ENCODE results near the gene EVI5. TPM values are rescaled to one million over a fixed set of nuclear protein-coding genes. Genes with fewer than 3 reads are reported as not detected.
"Not testable (repeated sequence)": the region's sequence is repeated elsewhere in the genome, so short reads cannot be mapped to it uniquely, and the experiment has no call there.

Gene EVI5
- total and polyA plus RNA-seq, 2 donors, result 8.2 to 104 TPM

DNA sequence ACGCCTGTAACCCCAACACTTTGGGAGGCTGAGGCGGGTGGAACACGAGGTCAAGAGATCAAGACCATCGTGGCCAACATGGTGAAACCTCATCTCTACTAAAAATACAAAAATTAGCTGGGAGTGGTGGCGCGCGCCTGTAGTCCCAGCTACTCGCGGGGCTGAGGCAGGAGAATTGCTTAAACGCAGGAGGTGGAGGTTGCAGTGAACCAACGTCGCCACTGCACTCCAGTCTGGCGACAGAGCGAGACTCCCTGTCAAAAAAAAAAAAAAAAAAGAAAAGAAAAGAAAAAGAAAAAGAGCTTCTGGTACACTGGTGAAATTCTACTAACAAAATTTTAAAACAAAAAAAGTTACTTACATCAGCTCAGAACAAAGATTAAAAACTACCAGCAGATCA is 1.4 kb downstream of the EVI5 start:
- 51% methylated on average over 14 of the region's 14 CpGs for WGBS
- H3K4me3 ChIP-seq (ENCODE audit: low read depth, low read length); DNase-seq (ENCODE audit: extremely low spot score); H3K36me3 ChIP-seq (ENCODE audit: insufficient read depth); H3K4me1 ChIP-seq (ENCODE audit: insufficient read depth); H3K27ac ChIP-seq (ENCODE audit: low read depth): not testable (repeated sequence)

DNA sequence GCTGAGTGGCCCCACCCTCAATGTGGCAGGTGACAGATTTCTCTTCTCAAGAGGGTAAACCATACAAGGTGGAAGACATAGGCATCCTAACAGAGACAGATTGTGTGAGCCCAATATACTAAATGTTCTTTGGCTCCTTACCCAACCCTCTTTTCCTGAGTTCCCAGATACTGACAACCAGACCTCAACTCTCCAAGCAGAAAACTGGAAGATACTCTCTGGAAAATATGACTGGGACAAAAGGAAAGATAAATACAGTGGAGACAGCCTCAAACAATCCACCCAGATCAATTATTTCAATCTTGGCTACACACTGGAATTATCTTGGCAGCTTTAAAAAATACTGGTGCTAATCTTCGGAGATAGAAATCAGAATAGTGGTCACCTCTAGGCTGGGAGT is 6.5 kb downstream of the EVI5 start:
- 69% methylated on average over 1 of the region's 1 CpG for WGBS
- no peak overlapping the region for H3K4me3 ChIP-seq (ENCODE audit: low read depth, low read length)
- no peaks in the 10 kb centered on the region for H3K36me3 ChIP-seq (ENCODE audit: insufficient read depth)
- no peak overlapping the region for H3K27ac ChIP-seq (ENCODE audit: low read depth)
- DNase-seq (ENCODE audit: extremely low spot score), result no peak
- H3K4me1 ChIP-seq (ENCODE audit: insufficient read depth), result no peaks in the 10 kb centered on the region

DNA sequence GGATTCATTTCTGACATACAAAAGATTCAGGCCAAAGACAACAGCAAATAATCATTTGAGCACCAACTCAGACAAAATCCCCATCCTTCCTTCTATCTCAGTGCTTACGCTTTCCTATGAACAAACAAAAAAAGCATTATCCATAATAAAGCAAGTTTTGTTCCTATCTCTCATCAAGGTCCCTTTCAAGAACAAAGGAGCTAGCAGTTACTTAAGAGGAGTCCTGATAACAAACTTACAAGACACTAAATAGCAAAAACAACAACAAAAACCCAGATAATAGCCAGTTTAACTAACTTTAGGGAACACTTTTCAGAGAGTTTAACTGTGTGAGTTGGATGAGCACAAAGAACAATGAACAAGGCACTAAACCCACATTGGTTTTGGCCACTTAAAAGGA is 10.5 kb downstream of the EVI5 start:
- Histone ChIP-seq H3K36me3 (ENCODE audit: insufficient read depth) (no peaks in the 10 kb centered on the region), H3K4me3 (ENCODE audit: low read depth, low read length) (no peak overlapping the region), H3K27ac (ENCODE audit: low read depth) (no peak overlapping the region), H3K4me1 (ENCODE audit: insufficient read depth) (no peaks in the 10 kb centered on the region)
- WGBS, result 88% methylated on average over 1 of the region's 1 CpG
- DNase-seq (ENCODE audit: extremely low spot score), result no peak

DNA sequence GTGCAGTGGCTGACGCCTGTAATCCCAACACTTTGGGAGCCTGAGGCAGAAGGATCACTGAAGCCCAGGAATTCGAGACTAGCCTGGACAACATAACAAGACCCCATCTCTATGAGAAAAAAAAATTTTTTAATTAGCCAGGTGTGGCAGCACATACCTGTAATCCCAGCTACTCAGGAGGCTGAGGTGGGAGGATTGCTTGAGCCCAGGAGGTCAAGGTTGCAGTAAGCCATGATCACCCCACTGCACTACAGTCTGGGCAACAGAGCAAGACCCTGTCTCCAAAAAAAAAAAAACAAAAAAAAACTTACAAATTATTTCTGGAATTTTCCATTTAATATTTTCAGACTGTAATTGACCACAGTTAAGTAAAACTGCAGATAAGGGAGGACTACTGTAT is 11.2 kb downstream of the EVI5 start:
- not testable (repeated sequence) for H3K4me3 ChIP-seq (ENCODE audit: low read depth, low read length); H3K4me1 ChIP-seq (ENCODE audit: insufficient read depth); H3K27ac ChIP-seq (ENCODE audit: low read depth); DNase-seq (ENCODE audit: extremely low spot score); H3K36me3 ChIP-seq (ENCODE audit: insufficient read depth)
- 95% methylated on average over 2 of the region's 2 CpGs for WGBS

DNA sequence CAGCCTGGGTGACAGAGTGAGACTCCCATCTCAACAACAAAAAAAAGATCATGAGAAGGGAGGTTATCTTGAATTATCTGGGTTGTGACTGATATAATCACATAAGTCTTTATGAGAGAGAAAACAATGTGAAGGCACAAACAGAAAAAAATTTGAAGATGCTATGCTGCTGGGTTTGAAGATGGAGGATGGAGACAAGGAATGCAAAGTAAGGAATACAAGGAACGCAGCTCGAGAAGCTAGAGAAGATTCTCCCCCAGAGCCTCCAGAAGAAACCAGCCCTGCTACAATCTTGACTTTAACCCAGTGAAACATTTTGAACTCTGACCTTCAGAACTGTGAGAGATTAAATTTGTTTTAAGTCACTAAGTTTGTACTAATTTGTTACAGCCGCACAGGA is 15.1 kb downstream of the EVI5 start:
- Histone ChIP-seq H3K36me3 (ENCODE audit: insufficient read depth) (no peaks in the 10 kb centered on the region), H3K27ac (ENCODE audit: low read depth) (no peak overlapping the region), H3K4me1 (ENCODE audit: insufficient read depth) (no peaks in the 10 kb centered on the region), H3K4me3 (ENCODE audit: low read depth, low read length) (no peak overlapping the region)
- DNase-seq (ENCODE audit: extremely low spot score), result no peak
- 91% methylated on average over 3 of the region's 3 CpGs for WGBS

DNA sequence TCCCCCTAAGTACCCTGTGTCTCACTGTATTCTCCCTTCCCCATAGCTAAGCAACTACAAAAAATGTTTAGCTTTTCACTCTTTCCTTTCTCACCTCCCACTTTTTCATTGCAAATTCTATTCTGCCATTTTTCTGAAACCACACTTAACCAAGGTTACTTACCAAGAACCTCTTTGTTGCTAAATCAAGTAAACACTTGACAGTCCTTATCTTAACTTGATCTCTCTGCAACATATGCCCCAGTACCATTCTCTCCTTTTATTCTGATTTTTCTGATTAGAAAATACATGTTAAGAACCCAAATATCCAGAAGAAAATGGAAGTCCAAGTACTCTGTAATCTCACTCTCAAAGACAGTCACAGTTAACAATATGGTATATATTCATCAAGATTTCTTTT is 16.0 kb downstream of the EVI5 start:
- no peak overlapping the region for H3K27ac ChIP-seq (ENCODE audit: low read depth)
- H3K4me3 ChIP-seq (ENCODE audit: low read depth, low read length), result no peak overlapping the region
- H3K4me1 ChIP-seq (ENCODE audit: insufficient read depth), result no peaks in the 10 kb centered on the region
- no peak for DNase-seq (ENCODE audit: extremely low spot score)
- H3K36me3 ChIP-seq (ENCODE audit: insufficient read depth), result no peaks in the 10 kb centered on the region

DNA sequence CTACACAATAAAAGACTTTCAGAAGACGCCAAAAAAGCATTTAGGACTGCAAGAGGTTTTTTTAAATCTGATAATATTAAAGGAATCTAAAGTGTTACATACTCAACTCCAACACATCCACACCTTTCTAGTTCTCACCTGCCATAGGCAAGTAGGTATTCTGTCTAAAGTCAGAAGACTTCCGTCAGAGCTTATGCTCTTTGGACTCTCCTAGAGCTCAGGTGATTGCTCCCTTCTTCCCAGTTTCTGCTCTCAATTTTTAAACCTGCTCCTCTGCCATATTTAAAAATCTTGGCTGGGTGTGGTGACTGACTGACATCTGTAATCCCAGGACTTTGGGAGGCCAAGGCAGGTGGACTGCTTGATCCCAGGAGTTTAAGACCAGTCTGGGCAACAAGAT is 16.6 kb downstream of the EVI5 start:
- H3K4me1 ChIP-seq (ENCODE audit: insufficient read depth), result no peaks in the 10 kb centered on the region
- no peak for DNase-seq (ENCODE audit: extremely low spot score)
- no peak overlapping the region for H3K4me3 ChIP-seq (ENCODE audit: low read depth, low read length)
- no peak overlapping the region for H3K27ac ChIP-seq (ENCODE audit: low read depth)
- no peaks in the 10 kb centered on the region for H3K36me3 ChIP-seq (ENCODE audit: insufficient read depth)
- WGBS, result 96% methylated on average over 2 of the region's 2 CpGs

DNA sequence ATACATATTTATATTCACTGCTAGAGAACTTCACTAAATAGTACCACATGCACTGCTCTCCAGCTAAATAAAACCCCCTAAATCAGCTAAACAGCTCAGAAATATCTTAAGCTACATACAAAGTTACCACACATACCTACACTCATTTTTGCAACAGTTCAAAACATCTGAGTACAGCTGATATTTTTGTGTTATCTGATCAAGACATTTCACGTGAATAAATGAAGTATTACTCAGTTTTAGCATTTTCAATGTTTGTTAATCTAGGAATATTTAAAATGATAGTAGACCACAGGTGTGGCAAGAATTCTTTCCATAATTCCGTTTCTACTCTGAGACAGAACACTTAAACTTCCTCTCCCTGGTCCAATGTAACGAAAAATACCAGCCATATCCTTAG is 20.8 kb downstream of the EVI5 start:
- WGBS, result 67% methylated on average over 3 of the region's 3 CpGs
- no peak for DNase-seq (ENCODE audit: extremely low spot score)
- Histone ChIP-seq H3K27ac (ENCODE audit: low read depth) (no peak overlapping the region), H3K4me3 (ENCODE audit: low read depth, low read length) (no peak overlapping the region), H3K4me1 (ENCODE audit: insufficient read depth) (no peaks in the 10 kb centered on the region), H3K36me3 (ENCODE audit: insufficient read depth) (no peaks in the 10 kb centered on the region)

DNA sequence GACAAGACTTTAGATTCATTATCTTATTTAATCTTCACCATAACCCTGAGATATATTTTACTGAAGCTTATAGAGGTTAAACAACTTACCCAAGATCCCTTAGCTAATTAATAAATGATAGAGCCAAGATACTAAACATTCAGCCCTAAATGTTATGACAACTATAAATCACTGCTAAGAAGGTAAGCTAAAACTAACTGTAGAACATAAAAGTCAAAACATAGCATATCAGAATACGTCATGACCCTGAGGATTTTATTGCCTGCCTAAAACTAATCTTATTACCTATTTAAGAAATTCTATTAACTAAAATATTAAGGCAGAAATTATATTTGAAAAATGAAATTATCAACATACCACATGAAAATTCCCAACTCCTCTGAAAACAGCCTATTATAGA is 22.6 kb downstream of the EVI5 start:
- no peak overlapping the region for H3K27ac ChIP-seq (ENCODE audit: low read depth)
- H3K4me1 ChIP-seq (ENCODE audit: insufficient read depth), result no peaks in the 10 kb centered on the region
- no peak for DNase-seq (ENCODE audit: extremely low spot score)
- 68% methylated on average over 1 of the region's 1 CpG for WGBS
- no peak overlapping the region for H3K4me3 ChIP-seq (ENCODE audit: low read depth, low read length)
- no peaks in the 10 kb centered on the region for H3K36me3 ChIP-seq (ENCODE audit: insufficient read depth)

DNA sequence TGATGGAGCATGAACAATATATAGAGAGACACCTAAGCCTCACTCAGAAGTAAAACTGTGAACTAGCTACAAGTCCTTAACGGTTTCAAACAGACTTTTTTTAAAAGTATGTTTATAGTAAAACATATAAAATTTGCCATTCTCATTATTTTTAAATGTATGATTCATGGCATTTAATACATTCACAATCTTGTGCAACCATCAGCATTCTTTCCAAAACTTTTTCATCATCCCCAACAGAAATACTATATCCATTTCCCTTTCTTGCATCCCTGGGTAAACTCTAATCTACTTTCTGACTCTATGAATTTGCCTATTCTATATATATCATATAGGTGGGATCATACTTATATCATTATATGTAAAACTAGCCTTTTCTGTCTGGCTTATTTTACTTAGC is 25.5 kb downstream of the EVI5 start:
- DNase-seq (ENCODE audit: extremely low spot score), result no peak
- H3K27ac ChIP-seq (ENCODE audit: low read depth), result no peak overlapping the region
- 76% methylated on average over 1 of the region's 1 CpG for WGBS

DNA sequence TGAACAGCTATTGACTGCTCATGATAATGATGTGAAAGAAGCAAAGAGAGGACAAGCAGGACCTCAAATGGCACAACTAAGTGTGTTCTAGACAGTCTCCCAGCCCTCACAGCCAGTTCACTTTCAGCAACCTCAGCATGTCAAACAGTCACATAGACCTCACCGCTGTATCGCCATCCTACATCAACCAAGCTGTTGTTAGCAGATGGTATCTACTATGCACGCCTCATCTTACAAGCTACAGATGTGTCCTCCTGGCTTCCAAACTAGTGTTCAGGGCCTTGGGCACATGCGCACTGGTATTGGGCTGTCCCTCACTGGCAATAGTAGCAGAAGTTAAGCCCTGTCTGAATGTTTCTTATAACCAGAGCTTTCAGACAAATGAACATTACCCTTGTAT is 28.4 kb downstream of the EVI5 start:
- WGBS, result 70% methylated on average over 4 of the region's 4 CpGs
- Histone ChIP-seq H3K36me3 (ENCODE audit: insufficient read depth) (no peaks in the 10 kb centered on the region), H3K27ac (ENCODE audit: low read depth) (no peak overlapping the region), H3K4me1 (ENCODE audit: insufficient read depth) (no peaks in the 10 kb centered on the region), H3K4me3 (ENCODE audit: low read depth, low read length) (no peak overlapping the region)
- no peak for DNase-seq (ENCODE audit: extremely low spot score)

More for the DNA sequence above, 25.5 kb downstream of the EVI5 start:
- Histone ChIP-seq H3K4me3 (ENCODE audit: low read depth, low read length) (no peak overlapping the region), H3K36me3 (ENCODE audit: insufficient read depth) (no peaks in the 10 kb centered on the region), H3K4me1 (ENCODE audit: insufficient read depth) (no peaks in the 10 kb centered on the region)

DNA sequence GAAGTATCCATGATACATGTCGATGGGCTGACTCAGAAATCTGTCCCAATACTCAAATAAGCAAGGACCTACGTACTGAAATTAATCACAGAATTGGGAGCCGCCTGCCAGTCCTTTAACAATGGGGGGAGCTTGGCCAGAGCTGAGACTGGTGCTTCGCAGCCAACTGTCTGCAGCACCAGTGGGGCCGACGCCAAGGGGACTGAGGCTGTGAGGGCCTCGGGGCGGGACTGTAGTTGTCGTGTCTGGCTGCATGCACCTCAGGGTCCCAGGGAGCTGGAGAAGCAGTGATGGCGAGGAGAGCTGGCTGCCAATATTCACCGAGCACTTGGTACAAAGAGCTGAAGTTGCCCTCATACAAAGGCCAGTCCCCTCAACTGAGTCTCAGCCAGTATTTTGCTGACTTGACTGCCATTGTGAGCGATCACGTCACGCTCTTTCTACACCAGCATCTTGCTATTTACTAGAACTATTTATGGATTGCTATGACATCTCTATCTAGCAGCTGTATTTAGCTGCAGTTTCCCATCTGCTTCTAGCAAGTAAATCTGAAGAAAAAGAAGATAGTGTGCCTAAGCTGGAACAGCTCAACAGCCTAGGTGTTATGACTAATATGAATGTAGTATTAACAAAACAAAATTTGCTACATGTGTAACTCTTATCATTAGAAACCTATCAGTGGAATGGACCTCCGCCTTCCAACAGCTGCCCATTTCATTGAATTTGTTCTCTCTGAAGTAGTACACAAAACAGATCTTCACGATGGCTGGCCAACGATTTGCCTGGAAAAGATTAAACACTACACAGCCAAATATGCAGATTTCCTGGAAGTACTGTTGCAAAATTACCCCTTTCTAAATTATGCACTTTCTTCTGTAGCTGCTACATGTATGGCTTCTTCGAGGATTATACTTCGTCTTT is 29.1 kb downstream of the EVI5 start:
- Histone ChIP-seq H3K4me3 (ENCODE audit: low read depth, low read length) (no peak overlapping the region), H3K4me1 (ENCODE audit: insufficient read depth) (no peaks in the 10 kb centered on the region), H3K36me3 (ENCODE audit: insufficient read depth) (no peaks in the 10 kb centered on the region), H3K27ac (ENCODE audit: low read depth) (no peak overlapping the region)
- no peak for DNase-seq (ENCODE audit: extremely low spot score)
- 51% methylated on average over 19 of the region's 19 CpGs for WGBS

DNA sequence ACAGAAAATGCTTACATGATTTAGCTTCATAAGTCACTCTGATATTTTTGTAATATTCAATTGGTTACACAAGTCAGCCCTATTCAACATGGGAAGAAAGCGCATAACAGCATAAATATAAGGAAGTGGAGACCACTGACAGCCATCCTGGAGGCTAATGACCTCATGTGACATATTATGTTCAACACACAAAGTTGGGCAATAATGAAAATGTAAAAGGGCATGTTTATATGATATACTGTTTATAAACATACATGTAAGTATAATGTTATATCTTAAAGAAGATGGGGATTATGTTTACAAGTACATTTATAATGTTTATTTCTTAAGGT is 30.2 kb downstream of the EVI5 start:
- Histone ChIP-seq H3K4me3 (ENCODE audit: low read depth, low read length) (no peak overlapping the region), H3K4me1 (ENCODE audit: insufficient read depth) (no peaks in the 10 kb centered on the region), H3K27ac (ENCODE audit: low read depth) (no peak overlapping the region), H3K36me3 (ENCODE audit: insufficient read depth) (no peaks in the 10 kb centered on the region)
- 97% methylated on average over 1 of the region's 1 CpG for WGBS
- no peak for DNase-seq (ENCODE audit: extremely low spot score)

DNA sequence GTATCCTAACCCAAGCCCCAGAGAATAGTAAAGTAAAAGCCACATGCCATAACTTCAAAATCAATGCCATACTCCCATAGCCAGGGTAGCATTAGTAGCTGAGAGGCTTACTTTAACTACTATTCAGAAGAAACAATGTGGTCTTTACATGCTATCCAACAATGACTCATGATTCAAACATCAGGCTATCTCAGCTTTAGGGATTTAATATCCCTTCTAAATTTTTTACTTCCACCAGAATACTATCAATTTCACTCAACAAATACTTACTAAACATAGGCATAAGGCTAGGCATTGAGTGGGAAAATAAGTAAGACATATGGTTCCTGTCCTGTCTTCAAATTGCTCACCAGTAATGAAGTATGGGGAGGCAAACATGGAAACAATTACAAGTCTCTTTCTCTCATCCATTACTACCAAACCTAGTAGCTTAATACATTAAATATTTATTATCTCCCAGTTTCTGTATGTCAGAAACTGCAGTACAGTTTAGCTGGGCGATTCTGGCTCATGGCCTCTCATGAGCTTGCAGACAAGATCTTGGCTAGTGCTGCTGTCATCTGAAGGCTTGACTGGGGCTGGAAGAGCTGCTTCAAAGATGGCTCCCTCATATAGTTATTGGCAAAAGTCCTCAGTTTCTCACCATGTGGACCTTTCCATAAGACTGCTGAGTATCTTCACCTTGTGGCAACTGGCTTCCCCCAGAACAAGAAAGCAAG is 30.7 kb downstream of the EVI5 start:
- Histone ChIP-seq H3K27ac (ENCODE audit: low read depth) (no peak overlapping the region), H3K4me3 (ENCODE audit: low read depth, low read length) (no peak overlapping the region), H3K36me3 (ENCODE audit: insufficient read depth) (no peaks in the 10 kb centered on the region), H3K4me1 (ENCODE audit: insufficient read depth) (no peaks in the 10 kb centered on the region)
- DNase-seq (ENCODE audit: extremely low spot score), result no peak
- whole genome bisulfite sequencing, result 94% methylated on average over 1 of the region's 1 CpG
